Measurements from ENCODE around the gene PDPK1.

GRCh38 chr16:2533912-2534311 lies 3.9 kb upstream of the PDPK1 start:
- TF ChIP-seq CTCF (conservative IDR thresholded peaks at IDR 0.05; ENCODE audit: low read depth, low read length) (no peak), EZH2 (IDR thresholded peaks at IDR 0.05; ENCODE audit: borderline replicate concordance, low read depth, low read length, poor library complexity, severe bottlenecking) (no peak)
